H9 (cell line): ENCODE data around the gene KIF5A. TPM values are rescaled to one million over a fixed set of nuclear protein-coding genes. Genes with fewer than 3 reads are reported as not detected.

ENCODE experiments used
- DNase-seq: peaks from one replicate; pipeline ENCODE4 v3.0.0-alpha.2; 2017
- H2AFZ ChIP-seq: one replicate; pipeline ENCODE4 v1.6.1; 2013; ENCODE audit warnings: mild to moderate bottlenecking, low read length, control low read depth, moderate library complexity
- H2AK5ac ChIP-seq: 2 replicates; pipeline ENCODE4 v1.6.1; 2013; ENCODE audit warnings: low read length, control low read depth, mixed read lengths; ENCODE audit not compliant: insufficient read length
- H2BK120ac ChIP-seq: one replicate; pipeline ENCODE4 v1.6.1; 2013; ENCODE audit warnings: low read depth, mild to moderate bottlenecking, low read length, control low read depth, inconsistent platforms; ENCODE audit not compliant: poor library complexity, severe bottlenecking
- H2BK12ac ChIP-seq: 2 replicates; pipeline ENCODE4 v1.6.1; 2013; ENCODE audit warnings: low read length, control low read depth, mixed read lengths, low read depth; ENCODE audit not compliant: insufficient read length
- H2BK15ac ChIP-seq: 2 replicates; pipeline ENCODE4 v1.6.1; 2013; ENCODE audit warnings: low read depth, low read length, control low read depth
- H2BK20ac ChIP-seq: one replicate; pipeline ENCODE4 v1.6.1; 2013; ENCODE audit warnings: low read depth, mild to moderate bottlenecking, low read length, control low read depth, inconsistent platforms; ENCODE audit not compliant: poor library complexity, severe bottlenecking
- H2BK5ac ChIP-seq: 2 replicates; pipeline ENCODE4 v1.6.1; 2013; ENCODE audit warnings: low read length, control low read depth, mixed read lengths; ENCODE audit not compliant: insufficient read length
- H3K14ac ChIP-seq: 2 replicates; pipeline ENCODE4 v1.6.1; 2013; ENCODE audit warnings: low read length, control low read depth; ENCODE audit not compliant: insufficient read depth
- H3K18ac ChIP-seq: 2 replicates; pipeline ENCODE4 v1.6.1; 2013; ENCODE audit warnings: low read depth, mild to moderate bottlenecking, mixed read lengths, low read length, control low read depth; ENCODE audit not compliant: insufficient read length
- H3K23ac ChIP-seq: 2 replicates; pipeline ENCODE4 v1.6.1; 2013; ENCODE audit warnings: low read length, control low read depth, mixed read lengths, low read depth; ENCODE audit not compliant: insufficient read length
- H3K23me2 ChIP-seq: 2 replicates; pipeline ENCODE4 v1.6.1; 2013; ENCODE audit warnings: low read depth, mild to moderate bottlenecking, mixed read lengths, low read length, control low read depth; ENCODE audit not compliant: insufficient read length, poor library complexity, severe bottlenecking
- H3K27ac ChIP-seq: 2 replicates; pipeline ENCODE4 v1.5.1; 2013; ENCODE audit warnings: low read length, control low read depth, mixed read lengths, low read depth; ENCODE audit not compliant: insufficient read length
- H3K27me3 ChIP-seq: 2 replicates; pipeline ENCODE4 v1.6.1; 2013; ENCODE audit warnings: low read length, control low read depth, inconsistent platforms; ENCODE audit not compliant: insufficient read depth
- H3K4ac ChIP-seq: 2 replicates; pipeline ENCODE4 v1.6.1; 2013; ENCODE audit warnings: low read depth, mild to moderate bottlenecking, control low read depth, inconsistent platforms, low read length, moderate library complexity
- H3K4me1 ChIP-seq: 2 replicates; pipeline ENCODE4 v1.6.1; 2013; ENCODE audit warnings: low read length, control low read depth, inconsistent platforms; ENCODE audit not compliant: insufficient read depth
- H3K4me2 ChIP-seq: 2 replicates; pipeline ENCODE4 v1.6.1; 2013; ENCODE audit warnings: low read length, control low read depth, mixed read lengths; ENCODE audit not compliant: insufficient read length, insufficient read depth
- H3K56ac ChIP-seq: 2 replicates; pipeline ENCODE4 v1.6.1; 2013; ENCODE audit warnings: low read depth, mild to moderate bottlenecking, mixed read lengths, low read length, control low read depth; ENCODE audit not compliant: insufficient read length
- H3K79me1 ChIP-seq: 2 replicates; pipeline ENCODE4 v1.6.1; 2013; ENCODE audit warnings: low read depth, mild to moderate bottlenecking, moderate library complexity, low read length, control low read depth, inconsistent platforms; ENCODE audit not compliant: insufficient read depth, poor library complexity, severe bottlenecking
- H3K79me2 ChIP-seq: 2 replicates; pipeline ENCODE4 v1.6.1; 2013; ENCODE audit warnings: low read length, control low read depth, inconsistent platforms; ENCODE audit not compliant: insufficient read depth
- H3K9ac ChIP-seq: 2 replicates; pipeline ENCODE4 v1.6.1; 2013; ENCODE audit warnings: low read length, control low read depth, mixed read lengths; ENCODE audit not compliant: insufficient read length; ENCODE audit errors: extremely low read depth
- H3K9me3 ChIP-seq: one replicate; pipeline ENCODE4 v1.6.1; 2013; ENCODE audit warnings: low read depth, low read length, inconsistent platforms; ENCODE audit not compliant: control insufficient read depth
- H3T11ph ChIP-seq: one replicate; pipeline ENCODE4 v1.6.1; 2013; ENCODE audit warnings: mild to moderate bottlenecking, low read length, control low read depth, inconsistent platforms
- H4K20me1 ChIP-seq: one replicate; pipeline ENCODE4 v1.6.1; 2013; ENCODE audit not compliant: control insufficient read depth, insufficient read length, insufficient read depth
- H4K5ac ChIP-seq: 2 replicates; pipeline ENCODE4 v1.6.1; 2013; ENCODE audit warnings: low read depth, mild to moderate bottlenecking, mixed read lengths, low read length, control low read depth; ENCODE audit not compliant: insufficient read length
- H4K8ac ChIP-seq: replicated peaks from 2 replicates; pipeline ENCODE4 v1.6.1; 2013; ENCODE audit warnings: low read length, control low read depth, mixed read lengths, low read depth; ENCODE audit not compliant: insufficient read length
- H4K91ac ChIP-seq: 2 replicates; pipeline ENCODE4 v1.6.1; 2013; ENCODE audit warnings: low read depth, mild to moderate bottlenecking, moderate library complexity, mixed read lengths, low read length, control low read depth; ENCODE audit not compliant: insufficient read length
- H3K27ac Mint-ChIP-seq, 3 experiments: 2 replicates in 2 of 3; 3 replicates in 1 of 3; pipeline ENCODE4 v1.8.0; 2020 to 2021; ENCODE audit warnings: mixed read lengths in 3 of 3, mild to moderate bottlenecking in 1 of 3, moderate library complexity in 1 of 3
- H3K27me3 Mint-ChIP-seq: 2 replicates; pipeline ENCODE4 v1.8.0; 2021; ENCODE audit warnings: low read depth, mild to moderate bottlenecking, moderate library complexity, mixed read lengths
- H3K36me3 Mint-ChIP-seq, 3 experiments: 2 replicates in 2 of 3; 3 replicates in 1 of 3; pipeline ENCODE4 v1.8.0; 2020 to 2021; ENCODE audit warnings: low read depth in 3 of 3, mixed read lengths in 3 of 3; ENCODE audit not compliant: insufficient read depth in 1 of 3
- H3K4me1 Mint-ChIP-seq, 2 experiments: 2 replicates each; pipeline ENCODE4 v1.8.0; 2020; ENCODE audit warnings: mixed read lengths in 2 of 2
- H3K4me3 Mint-ChIP-seq, 2 experiments: 2 replicates in 1 of 2; 3 replicates in 1 of 2; pipeline ENCODE4 v1.8.0; 2020 to 2021; ENCODE audit warnings: mild to moderate bottlenecking in 2 of 2, mixed read lengths in 2 of 2, moderate library complexity in 1 of 2
- H3K9me3 Mint-ChIP-seq, 2 experiments: 2 replicates in 1 of 2; 3 replicates in 1 of 2; pipeline ENCODE4 v1.8.0; 2020; ENCODE audit warnings: mild to moderate bottlenecking in 2 of 2, mixed read lengths in 2 of 2, moderate library complexity in 1 of 2
- CTCF ChIP-seq: fragments of 200-600 bp; sonication (generic); conservative IDR thresholded peaks from 3 replicates; pipeline ENCODE4 v1.8.0; 2021; ENCODE audit warnings: antibody characterized with exemption, mild to moderate bottlenecking
- WGBS: extraction: QIAGEN DNeasy Blood & Tissue Kit; methylation state at CpG from one replicate; pipeline ENCODE4 v1.1.7; 2013; ENCODE audit warnings: missing lambda C conversion rate, low lambda C conversion rate, mixed read lengths; ENCODE audit not compliant: insufficient read length; ENCODE audit errors: extremely low coverage; 5-methylcytosine and 5-hydroxymethylcytosine counted together
- total RNA-seq: library from RNA; stranded (reverse); gene quantifications from 2 replicates; pipeline ENCODE4 v1.2.1, GENCODE V29; 2021

The KIF5A gene
- total RNA-seq, 1 experiment from 2014 or later: 18.5 TPM

- no peak overlapping the region for H3K18ac ChIP-seq
- H3K4me2 ChIP-seq: no peak overlapping the region
- no peak overlapping the region for H4K91ac ChIP-seq
- Mint-ChIP-seq H3K4me1 (peaks cover 6 to 23% of the 10 kb centered on the region in 2 experiments), H3K27me3 (no peaks in the 10 kb centered on the region), H3K9me3 (no peaks in the 10 kb centered on the region), H3K36me3 (peaks cover 26 to 82% (median 79%) of the 10 kb centered on the region in 3 experiments; a peak in 6 of 7 replicates), H3K4me3 (no peak overlapping the region), H3K27ac (peak overlapping the region in 2 of 3 experiments; percentile 34 to 63; a peak in 2 of 7 replicates)
- no peaks in the 10 kb centered on the region; the same call in 1 of the 2 replicates for H3K4me1 ChIP-seq
- no peak overlapping the region for H2AFZ ChIP-seq
- H3K56ac ChIP-seq: no peak overlapping the region
- no peaks in the 10 kb centered on the region for H3K27me3 ChIP-seq
- H3K79me2 ChIP-seq: no peaks in the 10 kb centered on the region
- DNase-seq: no peak
- H4K20me1 ChIP-seq: no peaks in the 10 kb centered on the region
- H3K23me2 ChIP-seq: no peaks in the 10 kb centered on the region
- no peaks in the 10 kb centered on the region for H3K9me3 ChIP-seq
- no peak overlapping the region for H3K14ac ChIP-seq
- no peak overlapping the region for H2BK12ac ChIP-seq
- no peak overlapping the region for H2AK5ac ChIP-seq
- no peak overlapping the region for H3T11ph ChIP-seq
- no peak overlapping the region for H3K4ac ChIP-seq
- no peak overlapping the region for H3K23ac ChIP-seq
- H2BK120ac ChIP-seq: no peak overlapping the region
- WGBS: no CpG with 5 or more reads among the region's 10 CpGs
- no peak overlapping the region for H2BK20ac ChIP-seq
- H4K5ac ChIP-seq: no peak overlapping the region
- no peak overlapping the region for H3K9ac ChIP-seq
- no peak overlapping the region for H2BK15ac ChIP-seq
- H2BK5ac ChIP-seq: no peak overlapping the region
- TF ChIP-seq CTCF: no peak
- H3K79me1 ChIP-seq: no peaks in the 10 kb centered on the region
- no peak overlapping the region for H3K27ac ChIP-seq
- H4K8ac ChIP-seq: no peak overlapping the region
These were observed 20.9 kb upstream of the KIF5A start for GRCh38 chr12:57528831-57529555.
